ENCODE results near the gene FNDC8. TPM values are rescaled to one million over a fixed set of nuclear protein-coding genes. Genes with fewer than 3 reads are reported as not detected.
"Not testable (repeated sequence)": the region's sequence is repeated elsewhere in the genome, so short reads cannot be mapped to it uniquely, and the experiment has no call there.

The FNDC8 gene
- total and polyA plus RNA-seq, 7 donors = not detected

DNA sequence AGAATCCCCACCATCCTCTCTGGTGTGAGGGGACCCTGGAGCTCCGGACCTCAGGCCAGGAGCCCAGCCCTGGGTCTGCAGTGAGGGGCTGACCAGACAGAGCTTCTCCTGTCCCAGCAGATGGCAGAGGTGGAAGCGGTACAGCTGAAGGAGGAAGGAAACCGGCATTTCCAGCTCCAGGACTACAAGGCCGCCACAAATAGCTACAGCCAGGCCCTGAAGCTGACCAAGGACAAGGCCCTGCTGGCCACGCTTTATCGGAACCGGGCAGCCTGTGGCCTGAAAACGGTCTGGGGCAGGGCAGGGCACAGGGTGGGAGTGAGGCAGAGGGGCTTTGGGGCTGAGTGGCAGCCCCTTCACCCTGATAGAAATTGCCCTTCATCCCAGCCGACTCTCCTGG lies 26.7 kb downstream of the FNDC8 start:
- Histone ChIP-seq H3K9me3 (no peaks in the 10 kb centered on the region), H3K27me3 (ENCODE audit: insufficient read depth in 3 of 3, low read length in 2 of 3) (no peaks in the 10 kb centered on the region), H3K36me3 (ENCODE audit: insufficient read depth in 1 of 2, low read depth in 1 of 2) (peaks cover 0 to 40% of the 10 kb centered on the region in 2 donors), H3K4me3 (peak overlapping the region; percentile 78), H3K4me1 (peaks cover 29% of the 10 kb centered on the region), H3K27ac (peak overlapping the region; percentile 94)
- intact Hi-C loops (cut with DNase I) = loop anchor here in 1 of 2 donors (10.0 kb wide), 1 partner anchor 387 kb away; the partner anchor contains the start of gene SLFN12L
- ATAC-seq (peak; percentile 8 to 51 (median 31)), DNase-seq (no peak)
- 23 to 25% (median 23%) methylated on average over 8 to 9 of the region's 9 CpGs for WGBS, 3 donors
- TF ChIP-seq, protein P1, sequence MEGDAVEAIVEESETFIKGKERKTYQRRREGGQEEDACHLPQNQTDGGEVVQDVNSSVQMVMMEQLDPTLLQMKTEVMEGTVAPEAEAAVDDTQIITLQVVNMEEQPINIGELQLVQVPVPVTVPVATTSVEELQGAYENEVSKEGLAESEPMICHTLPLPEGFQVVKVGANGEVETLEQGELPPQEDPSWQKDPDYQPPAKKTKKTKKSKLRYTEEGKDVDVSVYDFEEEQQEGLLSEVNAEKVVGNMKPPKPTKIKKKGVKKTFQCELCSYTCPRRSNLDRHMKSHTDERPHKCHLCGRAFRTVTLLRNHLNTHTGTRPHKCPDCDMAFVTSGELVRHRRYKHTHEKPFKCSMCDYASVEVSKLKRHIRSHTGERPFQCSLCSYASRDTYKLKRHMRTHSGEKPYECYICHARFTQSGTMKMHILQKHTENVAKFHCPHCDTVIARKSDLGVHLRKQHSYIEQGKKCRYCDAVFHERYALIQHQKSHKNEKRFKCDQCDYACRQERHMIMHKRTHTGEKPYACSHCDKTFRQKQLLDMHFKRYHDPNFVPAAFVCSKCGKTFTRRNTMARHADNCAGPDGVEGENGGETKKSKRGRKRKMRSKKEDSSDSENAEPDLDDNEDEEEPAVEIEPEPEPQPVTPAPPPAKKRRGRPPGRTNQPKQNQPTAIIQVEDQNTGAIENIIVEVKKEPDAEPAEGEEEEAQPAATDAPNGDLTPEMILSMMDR (IDR thresholded peaks at IDR 0.05) = no peak

- Histone ChIP-seq H3K4me1 (peaks cover 29% of the 10 kb centered on the region), H3K4me3 (peak overlapping the region; percentile 78), H3K9me3 (no peaks in the 10 kb centered on the region), H3K27me3 (ENCODE audit: insufficient read depth in 3 of 3, low read length in 2 of 3) (no peaks in the 10 kb centered on the region), H3K36me3 (ENCODE audit: insufficient read depth in 1 of 2, low read depth in 1 of 2) (peaks cover 0 to 58% of the 10 kb centered on the region in 2 donors), H3K27ac (peak overlapping the region; percentile 94)
- WGBS, 3 donors = 90 to 91% (median 91%) methylated on average over 11 of the region's 11 CpGs
- intact Hi-C loops (cut with DNase I) = loop anchor here in 1 of 2 donors (10.0 kb wide), 1 partner anchor 385 kb away; the partner anchor contains the start of gene SLFN12L
- ATAC-seq = no peak
- TF ChIP-seq, protein P1 (IDR thresholded peaks at IDR 0.05) = no peak
- DNase-seq = no peak
These were observed 28.5 kb downstream of the FNDC8 start for GRCh38 chr17:35149941-35150340.

GRCh38 chr17:35151080-35151479 lies 29.7 kb downstream of the FNDC8 start:
- H3K27me3 ChIP-seq (ENCODE audit: insufficient read depth in 3 of 3, low read length in 2 of 3); H3K27ac ChIP-seq; DNase-seq; H3K9me3 ChIP-seq; intact Hi-C loops (cut with DNase I); ATAC-seq; H3K4me3 ChIP-seq: not testable (repeated sequence)
- Histone ChIP-seq H3K4me1 (peaks cover 26% of the 10 kb centered on the region), H3K36me3 (ENCODE audit: insufficient read depth in 1 of 2, low read depth in 1 of 2) (peaks cover 0 to 70% of the 10 kb centered on the region in 2 donors)
- WGBS, 3 donors = 91 to 93% (median 92%) methylated on average over 29 of the region's 29 CpGs

- intact Hi-C loops (cut with DNase I) = no loop called here
- no peak for ATAC-seq
- H3K4me3 ChIP-seq = no peak overlapping the region
- TF ChIP-seq, protein P1 (IDR thresholded peaks at IDR 0.05) = no peak
- H3K27ac ChIP-seq = peak overlapping the region; percentile 36
- H3K27me3 ChIP-seq (ENCODE audit: insufficient read depth in 3 of 3, low read length in 2 of 3) = no peaks in the 10 kb centered on the region
- peaks cover 0 to 85% of the 10 kb centered on the region in 2 donors for H3K36me3 ChIP-seq (ENCODE audit: insufficient read depth in 1 of 2, low read depth in 1 of 2)
- DNase-seq = no peak
- 59 to 74% (median 72%) methylated on average over 13 of the region's 13 CpGs for WGBS, 3 donors
- peaks cover 18% of the 10 kb centered on the region for H3K4me1 ChIP-seq
- no peaks in the 10 kb centered on the region for H3K9me3 ChIP-seq
These were observed 31.2 kb downstream of the FNDC8 start for GRCh38 chr17:35152421-35153140.

GRCh38 chr17:35154196-35155165 lies 33.1 kb downstream of the FNDC8 start:
- H3K4me1 ChIP-seq = peaks cover 15% of the 10 kb centered on the region
- H3K27ac ChIP-seq = no peak overlapping the region
- no peak for DNase-seq
- no peaks in the 10 kb centered on the region for H3K9me3 ChIP-seq
- intact Hi-C loops (cut with DNase I) = no loop called here
- peaks cover under 1 to 100% of the 10 kb centered on the region in 2 donors for H3K36me3 ChIP-seq (ENCODE audit: insufficient read depth in 1 of 2, low read depth in 1 of 2)
- WGBS, 3 donors = 77 to 89% (median 83%) methylated on average over 13 of the region's 13 CpGs
- no peak for ATAC-seq
- H3K4me3 ChIP-seq = no peak overlapping the region
- TF ChIP-seq, protein P1 (IDR thresholded peaks at IDR 0.05) = no peak
- no peaks in the 10 kb centered on the region for H3K27me3 ChIP-seq (ENCODE audit: insufficient read depth in 3 of 3, low read length in 2 of 3)
